SJSA1 (cell line): Measurements from ENCODE around the gene APOL6. TPM values are rescaled to one million over a fixed set of nuclear protein-coding genes. Genes with fewer than 3 reads are reported as not detected.
"Not testable (repeated sequence)": the region's sequence is repeated elsewhere in the genome, so short reads cannot be mapped to it uniquely, and the experiment has no call there.

Experiments used
- DNase-seq, 2 experiments: peaks; one replicate each; pipeline ENCODE4 v3.0.0-alpha.2; 2015 to 2020; ENCODE audit warnings: low spot score in 2 of 2, low read depth in 1 of 2
- H3K27ac ChIP-seq: fragments of 250-450 bp; sonication (Bioruptor Pico); 2 replicates; pipeline ENCODE4 v1.5.1; 2020; ENCODE audit warnings: mild to moderate bottlenecking, moderate library complexity
- H3K27me3 ChIP-seq: fragments of 250-450 bp; sonication (Bioruptor Pico); replicated peaks from 2 replicates; pipeline ENCODE4 v1.5.1; 2020; ENCODE audit warnings: mild to moderate bottlenecking, moderate library complexity
- H3K36me3 ChIP-seq: fragments of 250-450 bp; sonication (Bioruptor Pico); 2 replicates; pipeline ENCODE4 v1.5.1; 2020; ENCODE audit warnings: mild to moderate bottlenecking
- H3K4me1 ChIP-seq: fragments of 250-450 bp; sonication (Bioruptor Pico); replicated peaks from 2 replicates; pipeline ENCODE4 v1.6.1; 2021; ENCODE audit warnings: mild to moderate bottlenecking
- H3K4me3 ChIP-seq: fragments of 250-450 bp; sonication (Bioruptor Pico); 2 replicates; pipeline ENCODE4 v1.5.1; 2020; ENCODE audit warnings: mild to moderate bottlenecking
- H3K9me3 ChIP-seq: fragments of 250-450 bp; sonication (Bioruptor Pico); replicated peaks from 2 replicates; pipeline ENCODE4 v1.5.1; 2020; ENCODE audit warnings: mild to moderate bottlenecking
- total RNA-seq: library from RNA; depleted of rRNA; stranded (reverse); fragments of >200 nt; shearing (Covaris generic); gene quantifications from 2 replicates; pipeline ENCODE4 v1.2.3, GENCODE V29; 2014

The APOL6 gene
- total RNA-seq, 1 experiment from 2014 or later, result 22.6 TPM

GRCh38 chr22:35657571-35658312 is 9.5 kb downstream of the APOL6 start:
- Histone ChIP-seq H3K4me1 (no peaks in the 10 kb centered on the region), H3K4me3 (no peak overlapping the region), H3K9me3 (no peaks in the 10 kb centered on the region), H3K27me3 (no peaks in the 10 kb centered on the region), H3K36me3 (peaks cover 49% of the 10 kb centered on the region), H3K27ac (no peak overlapping the region)
- DNase-seq, result no peak

GRCh38 chr22:35660291-35661127 is 12.3 kb downstream of the APOL6 start:
- Histone ChIP-seq H3K4me1 (no peaks in the 10 kb centered on the region), H3K27ac (no peak overlapping the region), H3K36me3 (peaks cover 52% of the 10 kb centered on the region), H3K9me3 (no peaks in the 10 kb centered on the region), H3K4me3 (no peak overlapping the region), H3K27me3 (no peaks in the 10 kb centered on the region)
- DNase-seq, result no peak

GRCh38 chr22:35661464-35661863 is 13.2 kb downstream of the APOL6 start:
- Histone ChIP-seq H3K36me3 (peaks cover 46% of the 10 kb centered on the region), H3K27me3 (no peaks in the 10 kb centered on the region), H3K9me3 (no peaks in the 10 kb centered on the region), H3K4me1 (no peaks in the 10 kb centered on the region), H3K27ac (no peak overlapping the region), H3K4me3 (no peak overlapping the region)
- DNase-seq, result no peak

- H3K27ac ChIP-seq, result no peak overlapping the region
- H3K4me3 ChIP-seq, result no peak overlapping the region
- peaks cover 33% of the 10 kb centered on the region for H3K36me3 ChIP-seq
These were observed 14.7 kb downstream of the APOL6 start for GRCh38 chr22:35662914-35663313.

GRCh38 chr22:35663371-35663770 is 15.1 kb downstream of the APOL6 start:
- Histone ChIP-seq H3K36me3 (peaks cover 29% of the 10 kb centered on the region), H3K9me3 (no peaks in the 10 kb centered on the region), H3K27me3 (no peaks in the 10 kb centered on the region), H3K4me1 (no peaks in the 10 kb centered on the region), H3K27ac (no peak overlapping the region), H3K4me3 (no peak overlapping the region)
- no peak for DNase-seq

More at GRCh38 chr22:35662914-35663313, 14.7 kb downstream of the APOL6 start:
- Histone ChIP-seq H3K9me3 (no peaks in the 10 kb centered on the region), H3K4me1 (no peaks in the 10 kb centered on the region), H3K27me3 (no peaks in the 10 kb centered on the region)
- no peak for DNase-seq

GRCh38 chr22:35664955-35665587 is 16.8 kb downstream of the APOL6 start:
- no peaks in the 10 kb centered on the region for H3K4me1 ChIP-seq
- no peak overlapping the region for H3K27ac ChIP-seq
- no peaks in the 10 kb centered on the region for H3K27me3 ChIP-seq
- DNase-seq, result no peak
- peaks cover 12% of the 10 kb centered on the region for H3K36me3 ChIP-seq
- no peak overlapping the region for H3K4me3 ChIP-seq
- H3K9me3 ChIP-seq, result no peaks in the 10 kb centered on the region

GRCh38 chr22:35666699-35667098 is 18.5 kb downstream of the APOL6 start:
- H3K27me3 ChIP-seq, DNase-seq, H3K4me3 ChIP-seq, H3K9me3 ChIP-seq, H3K4me1 ChIP-seq, H3K36me3 ChIP-seq, H3K27ac ChIP-seq: not testable (repeated sequence)

GRCh38 chr22:35674335-35674734 is 26.1 kb downstream of the APOL6 start:
- no peaks in the 10 kb centered on the region; the same call in 1 of the 2 replicates for H3K9me3 ChIP-seq
- DNase-seq, result no peak

GRCh38 chr22:35676065-35676464 is 27.8 kb downstream of the APOL6 start:
- H3K9me3 ChIP-seq, result not testable (repeated sequence)
- H3K4me1 ChIP-seq, result peaks cover 10% of the 10 kb centered on the region

More at GRCh38 chr22:35674335-35674734, 26.1 kb downstream of the APOL6 start:
- Histone ChIP-seq H3K36me3 (no peaks in the 10 kb centered on the region), H3K27me3 (no peaks in the 10 kb centered on the region), H3K4me3 (no peak overlapping the region), H3K27ac (no peak overlapping the region), H3K4me1 (peaks cover 6% of the 10 kb centered on the region)

GRCh38 chr22:35677460-35678187 is 29.4 kb downstream of the APOL6 start:
- H3K27me3 ChIP-seq, result no peaks in the 10 kb centered on the region
- peaks cover 10% of the 10 kb centered on the region for H3K4me1 ChIP-seq
- no peaks in the 10 kb centered on the region; the same call in none of the 2 replicates for H3K9me3 ChIP-seq
- no peak overlapping the region for H3K4me3 ChIP-seq
- DNase-seq, result no peak
- no peaks in the 10 kb centered on the region for H3K36me3 ChIP-seq
- H3K27ac ChIP-seq, result no peak overlapping the region

More at GRCh38 chr22:35676065-35676464, 27.8 kb downstream of the APOL6 start:
- not testable (repeated sequence) for H3K36me3 ChIP-seq, DNase-seq, H3K27me3 ChIP-seq, H3K27ac ChIP-seq, H3K4me3 ChIP-seq

- Histone ChIP-seq H3K9me3 (no peaks in the 10 kb centered on the region; the same call in none of the 2 replicates), H3K27ac (no peak overlapping the region), H3K36me3 (no peaks in the 10 kb centered on the region), H3K4me3 (no peak overlapping the region), H3K27me3 (no peaks in the 10 kb centered on the region), H3K4me1 (peaks cover 10% of the 10 kb centered on the region)
- DNase-seq, result no peak
These were observed 30.6 kb downstream of the APOL6 start for GRCh38 chr22:35678836-35679235.

GRCh38 chr22:35679492-35679891 is 31.2 kb downstream of the APOL6 start:
- not testable (repeated sequence) for H3K36me3 ChIP-seq, H3K4me3 ChIP-seq, H3K9me3 ChIP-seq, H3K27me3 ChIP-seq, H3K27ac ChIP-seq, DNase-seq
- peaks cover 10% of the 10 kb centered on the region for H3K4me1 ChIP-seq

- no peak for DNase-seq
- H3K27ac ChIP-seq, result no peak overlapping the region
- H3K4me1 ChIP-seq, result peaks cover 18% of the 10 kb centered on the region
- no peaks in the 10 kb centered on the region; the same call in 1 of the 2 replicates for H3K9me3 ChIP-seq
- no peak overlapping the region for H3K4me3 ChIP-seq
- no peaks in the 10 kb centered on the region for H3K36me3 ChIP-seq
- no peaks in the 10 kb centered on the region for H3K27me3 ChIP-seq
These were observed 33.3 kb downstream of the APOL6 start for GRCh38 chr22:35681454-35682052.
